HG03280 (cell line): ENCODE data around the gene MROH8.
"Not testable (repeated sequence)": the region's sequence is repeated elsewhere in the genome, so short reads cannot be mapped to it uniquely, and the experiment has no call there.

Experiments used
- ATAC-seq: cut with Tn5 transposase; IDR thresholded peaks from one replicate; pipeline ENCODE4 v1.9.1; 2021; ENCODE audit warnings: mild to moderate bottlenecking, moderate library complexity; ENCODE audit not compliant: unreplicated experiment

Gene MROH8

GRCh38 chr20:37095599-37096414, 83.5 kb downstream of the MROH8 start, which contains the start of gene RBL1:
Gene RBL1, minus strand, starts transcription at chr20:37095997. Its CDS starts 69 bp downstream, at chr20:37095928.
- peak; percentile 77 for ATAC-seq

- ATAC-seq: peak; percentile 19
These were observed 84.2 kb downstream of the MROH8 start for GRCh38 chr20:37095108-37095598.

DNA sequence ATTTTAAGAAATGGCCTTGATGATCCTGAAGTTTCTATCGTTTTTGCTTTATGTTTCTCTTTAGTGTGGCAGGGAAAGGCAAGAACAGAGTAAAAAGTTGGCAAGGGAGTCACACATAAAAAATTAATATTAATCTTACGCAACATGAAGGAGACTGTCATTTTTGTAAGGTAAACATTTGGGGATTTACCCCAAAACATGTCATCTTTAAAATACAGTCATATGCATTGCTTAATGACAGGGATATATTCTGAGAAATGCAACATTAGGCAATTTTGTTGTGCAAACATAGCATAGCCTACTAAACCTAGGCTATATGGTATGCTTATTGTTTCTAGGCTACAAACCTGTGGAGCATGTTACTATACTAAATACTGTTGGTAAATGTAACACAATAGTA, 88.9 kb downstream of the MROH8 start:
- ATAC-seq: no peak

DNA sequence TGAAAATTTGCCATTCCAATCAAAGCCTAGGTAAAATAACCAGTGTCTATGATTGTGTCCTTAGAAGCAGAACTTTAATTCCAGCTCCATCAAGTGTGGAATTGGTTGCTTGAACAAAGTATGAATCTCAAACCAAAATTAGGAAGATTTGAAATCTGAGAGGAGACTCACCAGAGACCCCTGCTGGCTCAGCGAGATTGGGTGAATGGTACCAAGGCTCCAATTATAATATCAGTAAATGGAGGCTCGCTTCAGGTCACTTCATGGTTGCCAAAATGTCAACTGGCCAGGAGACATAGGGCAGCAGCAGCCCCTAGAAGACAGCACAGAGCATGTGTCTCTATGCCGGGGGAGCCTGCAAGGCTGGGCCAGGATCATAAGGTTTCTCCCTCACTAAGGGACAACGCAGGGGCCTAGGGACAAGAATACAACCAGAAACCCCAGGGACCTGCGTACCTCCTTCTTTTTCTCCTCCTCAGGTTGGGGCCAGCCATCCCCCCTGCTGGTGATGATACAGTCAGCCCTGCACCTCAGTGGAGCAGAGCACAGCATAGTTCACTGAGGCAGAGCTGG, 97.5 kb downstream of the MROH8 start:
- no peak for ATAC-seq

DNA sequence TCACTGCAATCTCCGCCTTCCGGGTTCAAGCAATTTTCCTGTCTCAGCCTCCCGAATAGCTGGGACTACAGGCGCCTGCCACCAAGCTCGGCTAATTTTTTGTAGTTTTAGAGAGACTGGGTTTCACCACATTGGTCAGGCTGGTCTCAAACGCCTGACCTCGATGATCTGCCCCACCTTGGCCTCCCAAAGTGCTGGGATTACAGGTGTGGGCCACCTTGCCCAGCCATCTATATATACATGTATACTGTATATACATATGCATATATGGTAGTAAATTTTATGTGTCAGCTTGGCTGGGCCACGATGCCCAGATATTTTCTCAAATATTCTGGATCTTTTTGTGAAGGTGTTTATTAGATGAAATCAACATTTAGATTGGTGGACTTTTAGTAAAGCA, 102.3 kb downstream of the MROH8 start:
- ATAC-seq: no peak

GRCh38 chr20:37075932-37076685, 103.2 kb downstream of the MROH8 start:
- no peak for ATAC-seq

DNA sequence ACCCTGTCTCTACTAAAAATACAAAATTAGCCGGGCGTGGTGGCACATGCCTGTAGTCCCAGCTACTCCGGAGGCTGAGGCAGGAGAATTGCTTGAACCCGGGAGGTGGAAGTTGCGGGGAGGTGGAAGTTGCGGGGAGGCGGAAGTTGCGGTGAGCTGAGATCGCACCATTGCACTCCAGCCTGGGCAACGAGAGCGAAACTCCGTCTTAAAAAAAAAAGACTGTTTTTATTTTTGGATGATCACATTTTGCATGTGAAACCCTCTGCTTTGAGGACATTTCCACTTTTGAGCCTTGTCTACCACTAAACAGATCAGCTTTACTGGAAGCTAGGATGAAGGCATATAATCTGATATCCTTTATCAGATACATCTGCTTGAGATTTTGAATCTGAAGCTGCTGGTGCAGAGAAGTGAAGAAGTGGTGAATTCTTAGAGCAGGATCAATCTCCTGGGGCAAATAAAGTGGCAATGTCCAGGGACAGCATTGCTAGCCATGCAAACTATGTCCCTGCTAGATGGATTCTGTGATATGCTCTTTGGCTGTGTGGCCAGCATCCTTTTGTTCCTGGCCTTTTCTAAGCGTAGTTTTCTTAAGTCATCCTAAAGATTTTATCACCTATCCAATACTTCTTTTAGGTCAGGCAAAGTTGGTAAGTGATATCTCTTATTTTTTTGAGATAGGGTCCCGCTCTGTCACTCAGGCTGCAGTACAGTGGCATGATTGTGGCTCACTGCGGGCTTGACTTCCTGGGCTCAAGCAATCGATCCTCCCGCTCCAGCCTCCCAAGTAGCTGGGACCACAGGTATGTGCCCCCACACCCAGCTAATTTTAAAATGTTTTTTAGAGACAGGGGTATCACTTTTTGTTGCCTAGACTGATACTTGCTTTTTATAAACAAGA, 106.8 kb downstream of the MROH8 start:
- ATAC-seq: no peak

GRCh38 chr20:37071481-37071911, 107.9 kb downstream of the MROH8 start:
- no peak for ATAC-seq

- ATAC-seq: not testable (repeated sequence)
These were observed 109.8 kb downstream of the MROH8 start for GRCh38 chr20:37069563-37069962.

- no peak for ATAC-seq
These were observed 113.2 kb downstream of the MROH8 start for GRCh38 chr20:37066168-37066567.

- ATAC-seq: no peak
These were observed 124.1 kb downstream of the MROH8 start for GRCh38 chr20:37055276-37055675.

- no peak for ATAC-seq
These were observed 126.0 kb downstream of the MROH8 start for GRCh38 chr20:37053230-37053950.
